K562 (cell line): ENCODE results near the gene EPO. TPM values are rescaled to one million over a fixed set of nuclear protein-coding genes. Genes with fewer than 3 reads are reported as not detected.

Experiments
- ARID1B ChIP-seq: fragments of 450-650 bp; IDR thresholded peaks from 2 replicates; pipeline ENCODE4 v1.6.1; 2016; ENCODE audit warnings: antibody characterized with exemption, mild to moderate bottlenecking, inconsistent platforms
- ARID3B ChIP-seq: fragments of 250-450 bp; sonication (Bioruptor Pico); IDR thresholded peaks from 2 replicates; pipeline ENCODE4 v1.4.0; 2020; ENCODE audit warnings: borderline replicate concordance
- BDP1 ChIP-seq: IDR thresholded peaks from 3 replicates; pipeline ENCODE4 v1.6.1; 2011; ENCODE audit not compliant: insufficient read length, insufficient read depth
- CBFA2T3 ChIP-seq: fragments of 450-650 bp; IDR thresholded peaks from 2 replicates; pipeline ENCODE4 v1.6.1; 2017
- CCNT2 ChIP-seq: IDR thresholded peaks from 2 replicates; pipeline ENCODE4 v1.6.1; 2011; ENCODE audit warnings: borderline replicate concordance, low read depth, mild to moderate bottlenecking, moderate library complexity, mixed read lengths, low read length; ENCODE audit not compliant: insufficient read length; ENCODE audit errors: extremely low read depth
- CREM ChIP-seq: IDR thresholded peaks from 2 replicates; pipeline ENCODE4 v1.6.1; 2014; ENCODE audit warnings: antibody characterized with exemption, low read depth
- FOXK2 ChIP-seq, 2 experiments: fragments of 450-650 bp; IDR thresholded peaks in 1 of 2; conservative IDR thresholded peaks in 1 of 2; 2 replicates each; pipeline ENCODE4 v1.6.1; 2016; ENCODE audit warnings: low read depth in 2 of 2, mild to moderate bottlenecking in 1 of 2
- FOXP1 ChIP-seq: sonication (generic); formaldehyde crosslinking; IDR thresholded peaks from 2 replicates; pipeline ENCODE4 v1.8.0; 2022; ENCODE audit warnings: mild to moderate bottlenecking, missing genetic modification reagents
- HDAC3 ChIP-seq: fragments of 450-650 bp; IDR thresholded peaks from 2 replicates; pipeline ENCODE4 v1.6.1; 2018; ENCODE audit warnings: borderline replicate concordance, mild to moderate bottlenecking, moderate library complexity; ENCODE audit not compliant: partially characterized antibody
- IFI16 ChIP-seq: fragments of 250-450 bp; sonication (Bioruptor Pico); IDR thresholded peaks from 2 replicates; pipeline ENCODE4 v2.1.2; 2022; ENCODE audit warnings: mild to moderate bottlenecking, inconsistent platforms
- JUNB ChIP-seq: fragments of 450-650 bp; formaldehyde crosslinking; conservative IDR thresholded peaks from 2 replicates; pipeline ENCODE4 v1.4.0; 2020; ENCODE audit warnings: mild to moderate bottlenecking
- NR3C1 ChIP-seq: sonication (generic); formaldehyde crosslinking; IDR thresholded peaks from 2 replicates; pipeline ENCODE4 v1.8.1; 2022; ENCODE audit warnings: missing genetic modification reagents
- PYGO2 ChIP-seq: fragments of 450-650 bp; IDR thresholded peaks from 2 replicates; pipeline ENCODE4 v1.6.1; 2016; ENCODE audit warnings: mild to moderate bottlenecking, missing genetic modification characterization, moderate library complexity, missing compliant biosample characterization
- RB1 ChIP-seq: fragments of 450-650 bp; IDR thresholded peaks from 2 replicates; pipeline ENCODE4 v1.6.1; 2017; ENCODE audit warnings: low read depth, mild to moderate bottlenecking
- SAP30 ChIP-seq: fragments of 200-600 bp; sonication (generic); IDR thresholded peaks from 2 replicates; pipeline ENCODE4 v1.6.1; 2012; ENCODE audit warnings: borderline replicate concordance, low read depth, mild to moderate bottlenecking, moderate library complexity, low read length, control low read depth, inconsistent platforms; ENCODE audit not compliant: insufficient read depth, poor library complexity, severe bottlenecking
- SREBF2 ChIP-seq: sonication (generic); formaldehyde crosslinking; IDR thresholded peaks from 2 replicates; pipeline ENCODE4 v1.4.0; 2020; ENCODE audit warnings: mild to moderate bottlenecking, missing genetic modification reagents
- ZBED1 ChIP-seq: IDR thresholded peaks from 2 replicates; pipeline ENCODE4 v1.6.1; 2014
- ZBTB43 ChIP-seq: sonication (generic); formaldehyde crosslinking; IDR thresholded peaks from 2 replicates; pipeline ENCODE4 v1.8.0; 2023; ENCODE audit warnings: mild to moderate bottlenecking, missing genetic modification reagents
- ZC3H8 ChIP-seq: fragments of 450-650 bp; IDR thresholded peaks from 2 replicates; pipeline ENCODE4 v1.6.1; 2017
- ZNF41 ChIP-seq: fragments of 250-450 bp; sonication (Bioruptor Pico); conservative IDR thresholded peaks from 2 replicates; pipeline ENCODE4 v1.4.0; 2020; ENCODE audit warnings: mild to moderate bottlenecking
- ZNF639 ChIP-seq, 2 experiments: fragments of 200-800 bp in 1 of 2; sonication (Bioruptor generic) in 1 of 2; sonication (generic) in 1 of 2; formaldehyde crosslinking in 1 of 2; IDR thresholded peaks in 1 of 2; conservative IDR thresholded peaks in 1 of 2; 2 replicates each; pipeline versions ENCODE4 v1.5.0 to v1.6.1; 2016 to 2020; ENCODE audit warnings: missing compliant biosample characterization in 1 of 2, missing genetic modification characterization in 1 of 2, missing genetic modification reagents in 1 of 2
- polyA plus RNA-seq, 8 experiments: library from polyadenylated mRNA; depleted of rRNA in 4 of 8; stranded (reverse) in 5 of 8; unstranded in 3 of 8; fragments of >200 nt; fragmentation: Nextera tagmentation in 2 of 8; fragmentation: Illumina TruSeq in 1 of 8; extraction: Ambion mirVana in 2 of 8; extraction: Trizol in 1 of 8; gene quantifications; 2 replicates each; pipeline versions ENCODE4 v1.2.1 to v1.2.3, GENCODE V29; 2011 to 2014; ENCODE audit warnings: inconsistent platforms in 1 of 8, missing spikeins in 1 of 8
- total RNA-seq, 7 experiments: library from RNA; depleted of rRNA in 6 of 7; stranded (reverse); fragments of >200 nt in 6 of 7; fragmentation: Illumina TruSeq in 2 of 7; extraction: Trizol in 2 of 7; gene quantifications; 2 replicates each; pipeline versions ENCODE4 v1.2.1 to v1.2.3, GENCODE V29; 2011 to 2021; ENCODE audit warnings: low replicate concordance in 1 of 7
- TF ChIP-seq, protein P1 (sequence below): fragments of 450-650 bp; IDR thresholded peaks from 2 replicates; pipeline ENCODE4 v1.6.1; 2018; ENCODE audit not compliant: partially characterized antibody

EPO gene
- total and polyA plus RNA-seq, 9 of the 15 experiments (the other 6 are each of a cell fraction or from before 2014, with no cell fraction given) = 0.06 to 0.41 (median 0.07) TPM; not detected in 6

DNA sequence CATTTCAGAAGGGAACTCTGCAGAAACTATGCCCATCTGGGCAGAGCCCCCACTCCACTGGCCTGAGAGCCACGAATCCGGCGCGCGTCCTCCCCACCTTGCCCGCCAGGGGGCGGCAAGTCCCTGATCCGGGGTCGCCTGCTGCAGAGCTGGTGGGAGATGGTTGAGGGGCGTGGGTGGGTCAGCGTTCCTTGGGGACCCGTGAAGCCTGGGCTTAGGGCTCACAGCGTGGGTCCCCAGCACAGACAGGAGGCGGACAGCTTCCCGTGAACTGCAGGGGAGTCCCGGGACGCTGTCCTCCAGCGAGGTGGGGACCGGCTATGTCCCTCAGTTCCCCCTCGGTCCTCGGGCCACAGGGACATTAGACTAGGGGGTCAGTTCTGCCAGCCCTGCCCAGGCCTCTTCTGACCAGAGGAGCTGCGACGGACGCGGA, 14.9 kb upstream of the EPO start (continued):
- TF ChIP-seq ARID3B (CRISPR knock-in tag) (0 out of 2 replicates have a peak, but pooled peaks have one; percentile 87), ZBTB43 (CRISPR knock-in tag) (no peak), CBFA2T3 (no peak), PYGO2 (tag) (no peak), NR3C1 (no peak), SAP30 (peak; percentile 90), SREBF2 (CRISPR knock-in tag) (no peak), FOXP1 (CRISPR knock-in tag) (no peak), FOXK2 (conservative IDR thresholded peaks at IDR 0.05 in 1 of 2, IDR thresholded peaks at IDR 0.05 in 1 of 2; ENCODE audit: low read depth in 2 of 2) (peak; percentile 22 to 78; a peak in 3 of 4 replicates), ZNF639 (CRISPR knock-in tag; conservative IDR thresholded peaks at IDR 0.05 in 1 of 2, IDR thresholded peaks at IDR 0.05 in 1 of 2) (no peak), ZBED1 (no peak), ZNF41 (CRISPR knock-in tag) (no peak), ZC3H8 (no peak), RB1 (peak; percentile 72), ARID1B (peak; percentile 53), JUNB (CRISPR knock-in tag) (no peak), BDP1 (no peak), CREM (peak; percentile 68), CCNT2 (no peak), HDAC3 (no peak), IFI16 (CRISPR knock-in tag) (no peak)
- TF ChIP-seq, protein P1, sequence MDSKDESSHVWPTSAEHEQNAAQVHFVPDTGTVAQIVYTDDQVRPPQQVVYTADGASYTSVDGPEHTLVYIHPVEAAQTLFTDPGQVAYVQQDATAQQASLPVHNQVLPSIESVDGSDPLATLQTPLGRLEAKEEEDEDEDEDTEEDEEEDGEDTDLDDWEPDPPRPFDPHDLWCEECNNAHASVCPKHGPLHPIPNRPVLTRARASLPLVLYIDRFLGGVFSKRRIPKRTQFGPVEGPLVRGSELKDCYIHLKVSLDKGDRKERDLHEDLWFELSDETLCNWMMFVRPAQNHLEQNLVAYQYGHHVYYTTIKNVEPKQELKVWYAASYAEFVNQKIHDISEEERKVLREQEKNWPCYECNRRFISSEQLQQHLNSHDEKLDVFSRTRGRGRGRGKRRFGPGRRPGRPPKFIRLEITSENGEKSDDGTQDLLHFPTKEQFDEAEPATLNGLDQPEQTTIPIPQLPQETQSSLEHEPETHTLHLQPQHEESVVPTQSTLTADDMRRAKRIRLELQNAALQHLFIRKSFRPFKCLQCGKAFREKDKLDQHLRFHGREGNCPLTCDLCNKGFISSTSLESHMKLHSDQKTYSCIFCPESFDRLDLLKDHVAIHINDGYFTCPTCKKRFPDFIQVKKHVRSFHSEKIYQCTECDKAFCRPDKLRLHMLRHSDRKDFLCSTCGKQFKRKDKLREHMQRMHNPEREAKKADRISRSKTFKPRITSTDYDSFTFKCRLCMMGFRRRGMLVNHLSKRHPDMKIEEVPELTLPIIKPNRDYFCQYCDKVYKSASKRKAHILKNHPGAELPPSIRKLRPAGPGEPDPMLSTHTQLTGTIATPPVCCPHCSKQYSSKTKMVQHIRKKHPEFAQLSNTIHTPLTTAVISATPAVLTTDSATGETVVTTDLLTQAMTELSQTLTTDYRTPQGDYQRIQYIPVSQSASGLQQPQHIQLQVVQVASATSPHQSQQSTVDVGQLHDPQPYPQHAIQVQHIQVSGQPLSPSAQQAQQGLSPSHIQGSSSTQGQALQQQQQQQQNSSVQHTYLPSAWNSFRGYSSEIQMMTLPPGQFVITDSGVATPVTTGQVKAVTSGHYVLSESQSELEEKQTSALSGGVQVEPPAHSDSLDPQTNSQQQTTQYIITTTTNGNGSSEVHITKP = no peak
